PC-3 (cell line): ENCODE data around the gene VTN.

Source experiments
- EZH2 ChIP-seq: fragments of 300-600 bp; sonication (generic); IDR thresholded peaks from one replicate; pipeline ENCODE4 v1.6.1; 2017; ENCODE audit warnings: antibody characterized with exemption, mild to moderate bottlenecking, low read length; ENCODE audit not compliant: unreplicated experiment
- TF ChIP-seq, protein P1 (sequence below): fragments of 300-600 bp; sonication (generic); conservative IDR thresholded peaks from 2 replicates; pipeline ENCODE4 v1.5.1; 2017; ENCODE audit warnings: antibody characterized with exemption, low read depth, mild to moderate bottlenecking, low read length

DNA sequence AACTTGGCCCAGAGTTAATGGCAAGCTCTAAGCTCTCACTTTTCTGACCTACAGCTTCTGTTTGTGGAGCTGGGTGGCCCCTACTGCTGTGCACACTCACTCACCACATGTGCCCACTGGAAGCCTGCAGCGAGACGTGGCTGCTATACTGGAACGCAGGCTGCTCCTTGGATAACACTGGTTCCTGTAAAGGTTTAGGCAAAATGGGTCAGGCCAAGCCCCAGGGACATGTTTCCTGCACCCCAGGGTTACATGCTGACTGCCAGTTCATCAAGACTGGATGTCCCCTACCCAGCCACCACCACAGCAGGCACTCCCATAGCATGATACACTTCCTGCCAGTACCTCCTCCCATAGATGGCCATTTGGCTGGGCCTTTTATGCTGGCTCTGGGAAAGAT is 21.1 kb downstream of the VTN start:
- TF ChIP-seq, protein P1, sequence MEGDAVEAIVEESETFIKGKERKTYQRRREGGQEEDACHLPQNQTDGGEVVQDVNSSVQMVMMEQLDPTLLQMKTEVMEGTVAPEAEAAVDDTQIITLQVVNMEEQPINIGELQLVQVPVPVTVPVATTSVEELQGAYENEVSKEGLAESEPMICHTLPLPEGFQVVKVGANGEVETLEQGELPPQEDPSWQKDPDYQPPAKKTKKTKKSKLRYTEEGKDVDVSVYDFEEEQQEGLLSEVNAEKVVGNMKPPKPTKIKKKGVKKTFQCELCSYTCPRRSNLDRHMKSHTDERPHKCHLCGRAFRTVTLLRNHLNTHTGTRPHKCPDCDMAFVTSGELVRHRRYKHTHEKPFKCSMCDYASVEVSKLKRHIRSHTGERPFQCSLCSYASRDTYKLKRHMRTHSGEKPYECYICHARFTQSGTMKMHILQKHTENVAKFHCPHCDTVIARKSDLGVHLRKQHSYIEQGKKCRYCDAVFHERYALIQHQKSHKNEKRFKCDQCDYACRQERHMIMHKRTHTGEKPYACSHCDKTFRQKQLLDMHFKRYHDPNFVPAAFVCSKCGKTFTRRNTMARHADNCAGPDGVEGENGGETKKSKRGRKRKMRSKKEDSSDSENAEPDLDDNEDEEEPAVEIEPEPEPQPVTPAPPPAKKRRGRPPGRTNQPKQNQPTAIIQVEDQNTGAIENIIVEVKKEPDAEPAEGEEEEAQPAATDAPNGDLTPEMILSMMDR: no peak
- no peak for TF ChIP-seq EZH2
